ENCODE measurements around the gene ATXN3L. TPM values are rescaled to one million over a fixed set of nuclear protein-coding genes. Genes with fewer than 3 reads are reported as not detected.

Gene ATXN3L
- total and polyA plus RNA-seq, 2 experiments from 2014 or later: not detected

DNA sequence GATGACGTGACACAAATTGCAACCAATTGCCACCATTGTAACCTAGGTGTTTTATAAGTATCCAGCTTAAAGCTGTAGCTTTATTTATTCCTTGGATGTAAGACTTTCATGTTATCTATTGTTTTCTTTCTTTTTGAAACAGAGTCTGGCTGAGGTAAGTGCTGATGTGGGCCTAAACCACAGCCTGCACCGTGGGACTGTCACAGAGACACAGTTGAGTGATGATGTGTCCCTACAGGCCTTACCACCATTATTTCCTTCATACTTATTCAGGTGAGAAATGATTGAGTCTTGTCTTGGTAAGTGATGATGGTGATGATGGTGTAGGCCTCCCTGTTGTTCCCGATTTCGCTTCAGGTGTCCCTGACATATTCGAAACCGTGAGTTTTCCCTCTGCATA, 8.3 kb downstream of the ATXN3L start:
- no peak for TF ChIP-seq EZH2phosphoT487 (IDR thresholded peaks at IDR 0.05; ENCODE audit: unreplicated experiment)
- TF ChIP-seq CREB1 (CRISPR knock-in tag; IDR thresholded peaks at IDR 0.05; ENCODE audit: low read depth): no peak
- TF ChIP-seq ZNF114 (CRISPR knock-in tag; IDR thresholded peaks at IDR 0.05): no peak
- no peak for TF ChIP-seq NANOG (IDR thresholded peaks at IDR 0.05; ENCODE audit: borderline replicate concordance)
- TF ChIP-seq, protein P1, sequence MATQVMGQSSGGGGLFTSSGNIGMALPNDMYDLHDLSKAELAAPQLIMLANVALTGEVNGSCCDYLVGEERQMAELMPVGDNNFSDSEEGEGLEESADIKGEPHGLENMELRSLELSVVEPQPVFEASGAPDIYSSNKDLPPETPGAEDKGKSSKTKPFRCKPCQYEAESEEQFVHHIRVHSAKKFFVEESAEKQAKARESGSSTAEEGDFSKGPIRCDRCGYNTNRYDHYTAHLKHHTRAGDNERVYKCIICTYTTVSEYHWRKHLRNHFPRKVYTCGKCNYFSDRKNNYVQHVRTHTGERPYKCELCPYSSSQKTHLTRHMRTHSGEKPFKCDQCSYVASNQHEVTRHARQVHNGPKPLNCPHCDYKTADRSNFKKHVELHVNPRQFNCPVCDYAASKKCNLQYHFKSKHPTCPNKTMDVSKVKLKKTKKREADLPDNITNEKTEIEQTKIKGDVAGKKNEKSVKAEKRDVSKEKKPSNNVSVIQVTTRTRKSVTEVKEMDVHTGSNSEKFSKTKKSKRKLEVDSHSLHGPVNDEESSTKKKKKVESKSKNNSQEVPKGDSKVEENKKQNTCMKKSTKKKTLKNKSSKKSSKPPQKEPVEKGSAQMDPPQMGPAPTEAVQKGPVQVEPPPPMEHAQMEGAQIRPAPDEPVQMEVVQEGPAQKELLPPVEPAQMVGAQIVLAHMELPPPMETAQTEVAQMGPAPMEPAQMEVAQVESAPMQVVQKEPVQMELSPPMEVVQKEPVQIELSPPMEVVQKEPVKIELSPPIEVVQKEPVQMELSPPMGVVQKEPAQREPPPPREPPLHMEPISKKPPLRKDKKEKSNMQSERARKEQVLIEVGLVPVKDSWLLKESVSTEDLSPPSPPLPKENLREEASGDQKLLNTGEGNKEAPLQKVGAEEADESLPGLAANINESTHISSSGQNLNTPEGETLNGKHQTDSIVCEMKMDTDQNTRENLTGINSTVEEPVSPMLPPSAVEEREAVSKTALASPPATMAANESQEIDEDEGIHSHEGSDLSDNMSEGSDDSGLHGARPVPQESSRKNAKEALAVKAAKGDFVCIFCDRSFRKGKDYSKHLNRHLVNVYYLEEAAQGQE (IDR thresholded peaks at IDR 0.05; ENCODE audit: unreplicated experiment): no peak
- no peak for TF ChIP-seq EZH2 (IDR thresholded peaks at IDR 0.05; ENCODE audit: low read depth, unreplicated experiment)
- TF ChIP-seq, protein P2, sequence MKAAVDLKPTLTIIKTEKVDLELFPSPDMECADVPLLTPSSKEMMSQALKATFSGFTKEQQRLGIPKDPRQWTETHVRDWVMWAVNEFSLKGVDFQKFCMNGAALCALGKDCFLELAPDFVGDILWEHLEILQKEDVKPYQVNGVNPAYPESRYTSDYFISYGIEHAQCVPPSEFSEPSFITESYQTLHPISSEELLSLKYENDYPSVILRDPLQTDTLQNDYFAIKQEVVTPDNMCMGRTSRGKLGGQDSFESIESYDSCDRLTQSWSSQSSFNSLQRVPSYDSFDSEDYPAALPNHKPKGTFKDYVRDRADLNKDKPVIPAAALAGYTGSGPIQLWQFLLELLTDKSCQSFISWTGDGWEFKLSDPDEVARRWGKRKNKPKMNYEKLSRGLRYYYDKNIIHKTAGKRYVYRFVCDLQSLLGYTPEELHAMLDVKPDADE (IDR thresholded peaks at IDR 0.05): no peak
- TF ChIP-seq STAT1 (IDR thresholded peaks at IDR 0.05; ENCODE audit: unreplicated experiment): no peak
- TF ChIP-seq, protein P3, sequence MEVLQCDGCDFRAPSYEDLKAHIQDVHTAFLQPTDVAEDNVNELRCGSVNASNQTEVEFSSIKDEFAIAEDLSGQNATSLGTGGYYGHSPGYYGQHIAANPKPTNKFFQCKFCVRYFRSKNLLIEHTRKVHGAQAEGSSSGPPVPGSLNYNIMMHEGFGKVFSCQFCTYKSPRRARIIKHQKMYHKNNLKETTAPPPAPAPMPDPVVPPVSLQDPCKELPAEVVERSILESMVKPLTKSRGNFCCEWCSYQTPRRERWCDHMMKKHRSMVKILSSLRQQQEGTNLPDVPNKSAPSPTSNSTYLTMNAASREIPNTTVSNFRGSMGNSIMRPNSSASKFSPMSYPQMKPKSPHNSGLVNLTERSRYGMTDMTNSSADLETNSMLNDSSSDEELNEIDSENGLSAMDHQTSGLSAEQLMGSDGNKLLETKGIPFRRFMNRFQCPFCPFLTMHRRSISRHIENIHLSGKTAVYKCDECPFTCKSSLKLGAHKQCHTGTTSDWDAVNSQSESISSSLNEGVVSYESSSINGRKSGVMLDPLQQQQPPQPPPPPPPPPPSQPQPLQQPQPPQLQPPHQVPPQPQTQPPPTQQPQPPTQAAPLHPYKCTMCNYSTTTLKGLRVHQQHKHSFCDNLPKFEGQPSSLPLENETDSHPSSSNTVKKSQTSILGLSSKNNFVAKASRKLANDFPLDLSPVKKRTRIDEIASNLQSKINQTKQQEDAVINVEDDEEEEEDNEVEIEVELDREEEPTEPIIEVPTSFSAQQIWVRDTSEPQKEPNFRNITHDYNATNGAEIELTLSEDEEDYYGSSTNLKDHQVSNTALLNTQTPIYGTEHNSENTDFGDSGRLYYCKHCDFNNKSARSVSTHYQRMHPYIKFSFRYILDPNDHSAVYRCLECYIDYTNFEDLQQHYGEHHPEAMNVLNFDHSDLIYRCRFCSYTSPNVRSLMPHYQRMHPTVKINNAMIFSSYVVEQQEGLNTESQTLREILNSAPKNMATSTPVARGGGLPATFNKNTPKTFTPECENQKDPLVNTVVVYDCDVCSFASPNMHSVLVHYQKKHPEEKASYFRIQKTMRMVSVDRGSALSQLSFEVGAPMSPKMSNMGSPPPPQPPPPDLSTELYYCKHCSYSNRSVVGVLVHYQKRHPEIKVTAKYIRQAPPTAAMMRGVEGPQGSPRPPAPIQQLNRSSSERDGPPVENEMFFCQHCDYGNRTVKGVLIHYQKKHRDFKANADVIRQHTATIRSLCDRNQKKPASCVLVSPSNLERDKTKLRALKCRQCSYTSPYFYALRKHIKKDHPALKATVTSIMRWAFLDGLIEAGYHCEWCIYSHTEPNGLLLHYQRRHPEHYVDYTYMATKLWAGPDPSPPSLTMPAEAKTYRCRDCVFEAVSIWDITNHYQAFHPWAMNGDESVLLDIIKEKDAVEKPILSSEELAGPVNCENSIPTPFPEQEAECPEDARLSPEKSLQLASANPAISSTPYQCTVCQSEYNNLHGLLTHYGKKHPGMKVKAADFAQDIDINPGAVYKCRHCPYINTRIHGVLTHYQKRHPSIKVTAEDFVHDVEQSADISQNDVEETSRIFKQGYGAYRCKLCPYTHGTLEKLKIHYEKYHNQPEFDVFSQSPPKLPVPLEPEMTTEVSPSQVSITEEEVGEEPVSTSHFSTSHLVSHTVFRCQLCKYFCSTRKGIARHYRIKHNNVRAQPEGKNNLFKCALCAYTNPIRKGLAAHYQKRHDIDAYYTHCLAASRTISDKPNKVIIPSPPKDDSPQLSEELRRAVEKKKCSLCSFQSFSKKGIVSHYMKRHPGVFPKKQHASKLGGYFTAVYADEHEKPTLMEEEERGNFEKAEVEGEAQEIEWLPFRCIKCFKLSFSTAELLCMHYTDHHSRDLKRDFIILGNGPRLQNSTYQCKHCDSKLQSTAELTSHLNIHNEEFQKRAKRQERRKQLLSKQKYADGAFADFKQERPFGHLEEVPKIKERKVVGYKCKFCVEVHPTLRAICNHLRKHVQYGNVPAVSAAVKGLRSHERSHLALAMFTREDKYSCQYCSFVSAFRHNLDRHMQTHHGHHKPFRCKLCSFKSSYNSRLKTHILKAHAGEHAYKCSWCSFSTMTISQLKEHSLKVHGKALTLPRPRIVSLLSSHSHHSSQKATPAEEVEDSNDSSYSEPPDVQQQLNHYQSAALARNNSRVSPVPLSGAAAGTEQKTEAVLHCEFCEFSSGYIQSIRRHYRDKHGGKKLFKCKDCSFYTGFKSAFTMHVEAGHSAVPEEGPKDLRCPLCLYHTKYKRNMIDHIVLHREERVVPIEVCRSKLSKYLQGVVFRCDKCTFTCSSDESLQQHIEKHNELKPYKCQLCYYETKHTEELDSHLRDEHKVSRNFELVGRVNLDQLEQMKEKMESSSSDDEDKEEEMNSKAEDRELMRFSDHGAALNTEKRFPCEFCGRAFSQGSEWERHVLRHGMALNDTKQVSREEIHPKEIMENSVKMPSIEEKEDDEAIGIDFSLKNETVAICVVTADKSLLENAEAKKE (CRISPR knock-in tag; IDR thresholded peaks at IDR 0.05): no peak
- no peak for TF ChIP-seq JUNB (IDR thresholded peaks at IDR 0.05; ENCODE audit: unreplicated experiment)
- TF ChIP-seq POLR2AphosphoS5 (IDR thresholded peaks at IDR 0.05; ENCODE audit: low read depth): no peak
- no peak for TF ChIP-seq ZNF331 (CRISPR knock-in tag; IDR thresholded peaks at IDR 0.05; ENCODE audit: low read depth)
- TF ChIP-seq, protein P4, sequence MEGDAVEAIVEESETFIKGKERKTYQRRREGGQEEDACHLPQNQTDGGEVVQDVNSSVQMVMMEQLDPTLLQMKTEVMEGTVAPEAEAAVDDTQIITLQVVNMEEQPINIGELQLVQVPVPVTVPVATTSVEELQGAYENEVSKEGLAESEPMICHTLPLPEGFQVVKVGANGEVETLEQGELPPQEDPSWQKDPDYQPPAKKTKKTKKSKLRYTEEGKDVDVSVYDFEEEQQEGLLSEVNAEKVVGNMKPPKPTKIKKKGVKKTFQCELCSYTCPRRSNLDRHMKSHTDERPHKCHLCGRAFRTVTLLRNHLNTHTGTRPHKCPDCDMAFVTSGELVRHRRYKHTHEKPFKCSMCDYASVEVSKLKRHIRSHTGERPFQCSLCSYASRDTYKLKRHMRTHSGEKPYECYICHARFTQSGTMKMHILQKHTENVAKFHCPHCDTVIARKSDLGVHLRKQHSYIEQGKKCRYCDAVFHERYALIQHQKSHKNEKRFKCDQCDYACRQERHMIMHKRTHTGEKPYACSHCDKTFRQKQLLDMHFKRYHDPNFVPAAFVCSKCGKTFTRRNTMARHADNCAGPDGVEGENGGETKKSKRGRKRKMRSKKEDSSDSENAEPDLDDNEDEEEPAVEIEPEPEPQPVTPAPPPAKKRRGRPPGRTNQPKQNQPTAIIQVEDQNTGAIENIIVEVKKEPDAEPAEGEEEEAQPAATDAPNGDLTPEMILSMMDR (conservative IDR thresholded peaks at IDR 0.05; ENCODE audit: low read depth in 2 of 2): no peak
- Histone ChIP-seq H3K27ac (ENCODE audit: low read depth) (no peak overlapping the region), H3K4me1 (ENCODE audit: insufficient read depth) (no peaks in the 10 kb centered on the region), H4K20me1 (replicated peaks; ENCODE audit: insufficient read depth) (no peaks in the 10 kb centered on the region), H3K9me2 (ENCODE audit: insufficient read depth) (no peaks in the 10 kb centered on the region), H3K79me2 (replicated peaks; ENCODE audit: insufficient read depth) (no peaks in the 10 kb centered on the region), H2AFZ (no peak overlapping the region), H3K4me2 (no peak overlapping the region), H3K4me3 (no peak overlapping the region), H3K27me3 (ENCODE audit: insufficient read depth) (no peaks in the 10 kb centered on the region), H3F3A (replicated peaks; ENCODE audit: low read depth) (no peaks in the 10 kb centered on the region), H3K36me3 (ENCODE audit: insufficient read depth) (no peaks in the 10 kb centered on the region)
- DNase-seq (ENCODE audit: low spot score) (no peak), ATAC-seq (no peak)
- H3K4me3 Mint-ChIP-seq: no peak overlapping the region
- H3K4me1 Mint-ChIP-seq: no peaks in the 10 kb centered on the region
- no peaks in the 10 kb centered on the region for H3K9me3 Mint-ChIP-seq
- no peak overlapping the region for H3K27ac Mint-ChIP-seq
- no peaks in the 10 kb centered on the region for H3K27me3 Mint-ChIP-seq (ENCODE audit: insufficient read depth, low read depth, poor library complexity)
- H3K36me3 Mint-ChIP-seq (ENCODE audit: low read depth): no peaks in the 10 kb centered on the region
